ENCODE results near the gene BCAP31.

- no peak for TF ChIP-seq CTCF (IDR thresholded peaks at IDR 0.05)
- no peak for TF ChIP-seq POLR2A (IDR thresholded peaks at IDR 0.05)
Measured at GRCh38 chrX:153763298-153763932, 39.2 kb upstream of the BCAP31 start.

Measured in vagina (tissue), 2 donors.